Activated CD4-positive, CD25-positive, alpha-beta regulatory T cell treated with anti-CD3 and anti-CD28 coated beads, Interleukin-2, amount 50 U/mL, for 16 hours (primary cell): ENCODE results near the gene MCC.
"Not testable (repeated sequence)": the region's sequence is repeated elsewhere in the genome, so short reads cannot be mapped to it uniquely, and the experiment has no call there.

ENCODE experiments used
- DNase-seq: peaks from one replicate; pipeline ENCODE4 v3.0.0-alpha.2; 2020; ENCODE audit warnings: low read depth, low spot score

MCC gene

DNA sequence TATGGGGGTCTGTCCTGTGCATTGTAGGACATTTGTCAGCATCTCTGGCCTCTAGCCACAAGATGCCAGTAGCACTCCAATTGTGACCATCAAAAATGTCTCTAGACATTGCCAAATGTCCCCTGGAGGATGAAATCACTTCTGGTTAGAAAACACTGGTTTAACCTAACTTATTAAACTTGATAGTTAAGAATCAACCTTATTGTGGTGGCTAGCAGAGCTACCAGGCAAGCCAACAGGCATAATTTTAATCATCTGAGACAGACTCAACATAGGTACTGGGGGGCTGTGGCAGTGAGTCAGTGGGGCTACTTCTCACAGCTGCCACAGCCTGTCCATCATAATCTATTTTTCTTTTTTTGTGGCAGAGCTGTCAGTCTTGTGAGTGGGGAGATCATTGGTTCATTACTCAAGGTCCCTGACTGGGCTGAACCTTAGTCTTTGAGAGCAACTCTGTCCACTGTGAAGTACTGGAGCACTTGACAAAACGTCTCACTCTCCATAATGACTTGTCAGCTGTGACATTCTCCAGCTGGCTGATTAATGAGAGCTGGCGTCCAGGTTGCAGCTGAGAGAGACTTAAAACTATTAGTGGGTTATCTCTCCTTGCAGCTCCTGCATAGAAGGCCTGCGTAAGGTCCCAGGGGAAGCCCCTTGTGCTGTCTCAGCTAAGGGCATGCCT lies 403.7 kb downstream of the MCC start:
- DNase-seq = no peak

DNA sequence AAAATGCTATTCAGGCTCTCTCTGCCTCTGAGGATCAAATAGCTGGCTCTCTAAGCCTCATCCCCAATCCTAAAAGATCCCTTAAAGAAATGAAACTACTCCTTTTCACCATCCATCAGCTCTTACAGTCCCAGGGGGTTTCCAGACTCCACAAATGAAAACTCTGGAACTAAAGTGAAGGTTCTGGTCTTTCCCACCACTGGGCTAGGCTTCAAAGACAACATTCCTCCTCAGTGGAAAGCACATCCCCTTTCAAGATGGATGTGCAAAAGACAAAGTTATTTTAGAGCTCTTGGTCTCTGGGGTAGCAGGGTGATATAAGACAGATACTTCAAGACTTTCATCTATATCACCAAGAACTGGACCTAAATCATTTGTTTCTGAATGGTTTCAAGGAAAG lies 404.8 kb downstream of the MCC start:
- DNase-seq = no peak

DNA sequence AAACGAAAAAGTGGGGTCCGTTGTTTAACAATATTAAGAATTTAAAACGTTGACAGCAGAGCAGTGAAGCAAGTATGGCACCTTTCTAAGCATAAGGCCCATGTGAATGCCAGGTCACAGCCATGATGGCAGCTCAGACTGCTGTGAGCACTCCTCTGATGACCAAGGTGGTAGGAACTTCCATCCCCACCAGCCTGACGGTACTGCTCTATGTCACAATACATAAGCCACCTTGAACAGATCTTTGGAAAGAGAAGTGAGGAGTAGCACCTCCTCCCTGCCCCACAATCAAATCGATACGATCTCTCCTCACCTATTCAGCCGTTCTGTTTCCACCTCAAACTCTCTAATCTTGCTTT lies 405.7 kb downstream of the MCC start:
- no peak for DNase-seq

DNA sequence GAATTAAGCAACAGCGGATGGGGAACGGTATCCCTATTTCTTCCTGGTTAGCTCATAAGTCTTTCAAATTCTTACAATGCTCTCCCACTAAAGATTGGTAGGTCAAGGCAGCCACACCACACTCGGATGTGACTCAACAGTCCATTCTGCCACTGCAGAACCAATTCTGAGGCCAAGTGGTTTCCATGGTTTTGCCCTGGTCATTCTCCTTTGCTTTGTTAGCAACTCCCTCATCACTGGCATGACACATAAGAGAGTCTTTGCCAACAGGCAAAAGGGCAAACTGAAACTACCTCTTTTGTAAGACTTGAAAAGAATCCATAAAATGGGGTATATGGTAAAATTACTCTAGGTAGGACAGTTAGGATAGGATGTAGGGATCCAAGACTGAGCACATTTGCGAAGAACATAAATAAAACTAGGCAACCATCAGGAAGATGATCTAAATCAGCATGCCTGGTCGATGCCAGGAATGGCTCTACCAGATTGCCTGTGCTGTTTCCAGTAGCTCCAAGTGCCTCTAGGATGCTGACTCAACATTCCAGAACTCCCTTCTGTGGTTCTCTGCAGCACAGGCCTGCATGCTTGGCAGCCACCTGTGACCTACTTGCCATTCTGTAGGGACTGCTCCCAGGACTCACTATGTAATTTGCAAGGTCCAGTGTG lies 406.2 kb downstream of the MCC start:
- DNase-seq = no peak

DNA sequence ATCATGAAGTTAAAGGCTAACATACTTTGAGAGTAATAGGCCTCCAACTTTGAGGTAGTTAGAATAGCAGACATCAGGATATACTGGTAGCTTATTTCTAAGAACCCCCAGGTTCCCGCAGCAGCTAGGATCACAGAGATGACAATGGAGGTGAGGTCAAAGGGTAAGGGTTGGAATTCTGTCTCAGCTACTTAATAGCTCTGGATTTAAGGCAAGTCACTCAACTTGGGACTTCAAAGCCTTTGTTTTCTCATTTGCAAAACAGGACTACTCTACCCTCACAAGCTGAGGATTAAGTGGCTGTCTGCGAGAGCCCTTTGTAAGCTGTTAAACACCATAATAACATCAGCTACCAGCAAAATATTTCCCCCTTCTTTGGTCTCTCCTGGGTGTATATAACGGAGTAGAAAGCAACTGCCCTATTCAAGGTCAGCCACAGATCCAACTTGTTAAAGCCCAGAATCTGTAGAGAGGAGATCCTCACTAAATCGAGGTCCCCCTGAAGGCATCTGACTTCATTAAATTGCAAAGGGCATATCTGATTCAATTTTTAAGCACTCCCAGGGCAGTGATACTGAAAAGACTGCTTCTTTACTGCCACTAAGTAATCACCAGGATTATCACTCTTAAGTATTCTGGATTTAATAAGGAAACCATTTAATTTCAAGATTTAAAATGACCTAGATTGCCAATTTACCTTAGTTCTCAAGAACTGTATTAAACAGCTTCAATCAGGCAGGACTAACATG lies 407.0 kb downstream of the MCC start:
- no peak for DNase-seq

DNA sequence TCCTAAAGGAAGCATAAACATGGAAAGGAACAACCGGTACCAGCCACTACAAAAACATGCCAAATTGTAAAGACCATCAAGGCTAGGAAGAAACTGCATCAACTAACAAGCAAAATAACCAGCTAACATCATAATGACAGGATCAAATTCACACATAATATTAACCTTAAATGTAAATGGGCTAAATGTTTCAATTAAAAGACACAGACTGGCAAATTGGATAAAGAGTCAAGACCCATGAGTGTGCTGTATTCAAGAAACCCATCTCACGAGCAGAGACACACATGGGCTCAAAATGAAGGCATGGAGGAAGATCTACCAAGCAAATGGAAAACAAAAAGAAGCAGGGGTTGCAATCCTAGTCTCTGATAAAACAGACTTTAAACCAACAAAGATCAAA lies 411.6 kb downstream of the MCC start:
- not testable (repeated sequence) for DNase-seq

DNA sequence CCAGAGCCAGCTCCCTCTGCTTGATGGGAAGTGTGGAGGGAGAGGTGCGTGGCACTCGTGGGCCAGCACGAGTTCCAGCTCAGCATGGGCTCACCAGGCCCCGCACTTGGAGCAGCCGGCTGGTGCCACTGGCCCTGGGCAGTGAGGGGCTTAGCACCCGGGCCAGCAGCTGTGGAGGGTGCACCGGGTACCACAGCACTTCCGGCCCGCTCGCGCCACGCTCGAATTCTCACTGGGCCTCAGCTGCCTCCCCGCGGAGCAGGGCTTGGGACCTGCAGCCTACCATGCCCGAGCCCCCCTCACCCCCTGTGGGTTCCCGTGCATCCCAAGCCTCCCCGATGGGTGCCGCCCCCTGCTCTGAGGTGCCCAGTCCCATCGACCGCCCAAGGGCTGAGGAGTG lies 413.2 kb downstream of the MCC start:
- no peak for DNase-seq

DNA sequence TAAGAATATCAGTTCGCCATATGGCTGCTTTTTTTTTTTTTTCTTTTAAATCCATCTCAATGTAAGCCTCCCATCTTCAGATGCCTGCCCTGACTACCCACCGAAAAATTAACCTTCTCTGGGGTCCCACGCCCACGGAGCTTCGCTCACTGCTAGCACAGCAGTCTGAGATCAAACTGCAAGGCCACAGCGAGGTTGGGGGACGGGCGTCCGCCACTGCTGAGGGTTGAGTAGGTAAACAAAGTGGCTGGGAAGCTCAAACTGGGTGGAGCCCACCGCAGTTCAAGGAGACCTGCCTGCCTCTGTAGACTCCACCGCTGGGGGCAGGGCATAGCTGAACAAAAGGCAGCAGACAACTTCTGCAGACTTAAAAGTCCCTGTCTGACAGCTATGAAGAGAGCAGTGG lies 414.6 kb downstream of the MCC start:
- DNase-seq = not testable (repeated sequence)

DNA sequence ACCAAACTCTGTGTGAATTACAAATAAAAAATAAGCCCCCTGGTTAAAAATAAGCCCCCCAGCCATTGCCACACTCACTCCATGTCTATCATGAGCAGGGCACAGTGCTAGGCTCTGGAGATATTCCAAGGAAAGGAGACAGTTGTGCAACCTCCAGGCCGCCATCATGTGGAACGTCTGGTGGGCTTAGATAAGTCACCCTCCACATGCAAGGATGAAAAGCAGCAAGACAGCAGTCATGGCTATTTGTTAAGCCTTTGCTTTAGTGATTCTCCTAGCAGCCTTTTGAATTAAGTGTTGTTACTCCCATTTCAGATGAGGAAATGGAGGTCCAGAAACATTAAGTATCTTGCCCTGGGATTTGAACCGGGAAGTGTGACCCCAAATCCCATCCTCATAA lies 416.9 kb downstream of the MCC start:
- no peak for DNase-seq

DNA sequence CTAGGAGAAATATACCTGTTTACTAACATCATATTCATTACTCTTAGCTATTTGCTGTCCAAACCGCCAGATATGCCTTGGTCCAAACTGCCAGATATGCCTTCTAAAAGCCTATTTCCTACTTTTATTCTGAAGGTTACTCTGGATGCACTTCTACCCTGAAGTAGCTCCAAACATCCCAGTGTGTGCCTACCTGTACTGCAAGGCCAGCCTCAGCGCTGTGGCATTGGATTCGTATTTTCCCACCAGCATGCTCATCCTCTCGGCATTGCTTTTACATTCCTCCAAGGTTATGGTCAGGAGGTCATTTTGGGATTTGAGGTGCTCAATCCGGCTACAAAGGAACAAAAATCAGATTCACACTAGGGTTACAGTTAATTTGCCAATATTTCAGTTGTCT lies 417.4 kb downstream of the MCC start:
- DNase-seq = no peak

DNA sequence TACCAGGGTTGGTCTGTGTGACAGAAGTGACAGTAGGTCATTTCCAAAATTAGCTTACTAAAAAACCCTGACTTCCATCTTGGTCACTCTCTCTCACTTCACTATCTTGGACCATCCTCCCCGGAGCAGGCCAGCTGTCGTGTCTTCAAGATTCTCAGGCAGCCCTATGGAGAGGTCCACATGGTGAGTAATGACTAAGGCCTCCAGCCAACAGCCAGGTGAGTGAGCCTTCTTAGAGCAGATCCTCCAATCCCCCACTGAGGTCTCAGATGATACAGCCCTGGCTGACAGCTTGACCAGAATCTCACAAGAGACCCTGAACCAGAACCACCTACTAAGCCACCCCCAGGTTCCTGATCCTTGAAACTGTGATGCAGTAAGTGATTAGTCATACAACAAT lies 419.7 kb downstream of the MCC start:
- DNase-seq = no peak

DNA sequence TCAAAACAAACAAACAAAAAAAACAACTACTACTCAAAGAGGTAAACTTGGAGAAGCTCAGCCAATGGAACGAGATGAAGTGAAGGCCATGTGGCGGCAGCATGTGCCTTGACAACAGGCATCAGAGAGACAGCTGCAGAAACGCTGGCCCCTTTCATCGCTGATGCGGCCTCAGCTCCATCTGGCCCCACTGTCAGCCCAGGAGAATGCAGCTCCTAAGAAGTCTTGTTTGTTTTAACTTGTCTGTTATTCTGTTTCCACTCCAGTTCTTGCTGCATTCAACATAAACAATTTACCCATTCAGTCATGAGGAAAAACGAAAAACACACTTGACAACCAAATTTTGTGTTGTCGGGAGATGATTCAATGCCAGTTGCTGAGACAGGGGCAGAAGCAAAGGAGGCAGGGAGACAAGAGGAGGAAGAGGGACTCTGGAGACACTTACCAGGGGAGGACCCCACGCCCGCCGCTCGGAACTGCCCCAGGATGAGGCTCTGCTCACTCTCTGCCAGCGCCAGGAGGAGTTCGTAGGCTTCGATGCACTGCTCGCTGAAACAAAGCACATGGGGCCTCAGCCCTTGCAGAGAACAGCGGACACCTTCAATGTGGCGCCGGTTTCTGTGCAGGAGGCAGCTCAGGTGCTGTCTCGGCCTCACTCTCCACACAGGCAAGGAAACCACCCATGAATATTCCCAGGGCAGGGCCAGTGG lies 420.5 kb downstream of the MCC start:
- DNase-seq = no peak

DNA sequence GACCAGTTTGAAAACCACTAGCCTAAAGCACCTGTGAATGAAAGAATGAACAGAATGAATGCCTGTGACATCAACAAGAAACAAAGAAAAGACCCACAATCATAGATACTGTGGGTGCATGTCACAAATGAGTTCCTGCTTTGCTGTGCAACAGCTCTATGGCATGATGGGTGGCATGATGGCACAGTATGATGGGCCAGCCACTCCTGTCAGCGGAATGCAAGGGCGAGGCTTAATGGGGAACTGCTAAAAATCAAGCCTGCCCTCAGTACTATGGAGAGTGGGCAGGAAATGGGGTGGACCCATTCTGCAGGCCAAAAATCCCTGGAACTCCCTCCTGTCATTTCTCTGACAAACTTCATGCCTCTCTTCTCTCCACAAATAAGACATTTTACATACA lies 422.6 kb downstream of the MCC start:
- DNase-seq = no peak

DNA sequence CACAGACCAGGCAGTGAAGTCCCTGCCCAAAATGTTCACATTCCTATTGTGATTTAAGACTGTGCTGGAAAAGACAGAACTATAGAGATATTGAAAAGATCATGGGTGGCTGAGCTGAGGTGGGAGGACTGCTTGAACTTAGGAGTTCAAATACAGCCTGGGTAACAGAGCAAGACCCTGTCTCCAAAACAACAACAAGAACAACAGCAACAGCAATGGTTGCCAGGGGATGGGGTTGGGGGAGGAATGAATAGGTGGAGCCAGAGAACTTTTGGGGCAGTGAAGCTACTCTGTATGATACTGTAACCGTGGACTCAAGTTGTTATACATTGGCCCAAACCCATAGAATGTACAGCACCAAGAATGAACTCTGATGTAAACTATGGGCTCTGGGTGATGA lies 423.4 kb downstream of the MCC start:
- no peak for DNase-seq

DNA sequence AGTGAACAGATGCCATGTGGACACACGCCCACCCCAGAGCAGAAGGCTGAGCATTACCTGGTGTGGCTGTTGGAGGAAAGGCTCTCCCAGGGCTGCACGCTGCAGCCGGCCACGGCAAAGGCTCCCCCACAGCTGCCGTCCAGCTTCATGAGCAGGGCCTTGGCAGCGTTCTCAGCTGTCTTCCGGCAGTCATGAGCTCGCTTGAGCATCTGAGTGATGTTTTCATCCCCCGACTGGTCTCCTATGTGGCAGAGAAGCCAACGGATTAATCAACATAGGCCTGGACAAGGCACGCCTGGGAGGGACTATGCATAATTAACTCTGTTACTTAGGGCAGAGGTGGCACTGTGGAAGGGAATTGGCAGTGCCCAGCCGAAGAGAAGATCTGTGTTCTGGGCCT lies 424.3 kb downstream of the MCC start:
- DNase-seq = no peak

DNA sequence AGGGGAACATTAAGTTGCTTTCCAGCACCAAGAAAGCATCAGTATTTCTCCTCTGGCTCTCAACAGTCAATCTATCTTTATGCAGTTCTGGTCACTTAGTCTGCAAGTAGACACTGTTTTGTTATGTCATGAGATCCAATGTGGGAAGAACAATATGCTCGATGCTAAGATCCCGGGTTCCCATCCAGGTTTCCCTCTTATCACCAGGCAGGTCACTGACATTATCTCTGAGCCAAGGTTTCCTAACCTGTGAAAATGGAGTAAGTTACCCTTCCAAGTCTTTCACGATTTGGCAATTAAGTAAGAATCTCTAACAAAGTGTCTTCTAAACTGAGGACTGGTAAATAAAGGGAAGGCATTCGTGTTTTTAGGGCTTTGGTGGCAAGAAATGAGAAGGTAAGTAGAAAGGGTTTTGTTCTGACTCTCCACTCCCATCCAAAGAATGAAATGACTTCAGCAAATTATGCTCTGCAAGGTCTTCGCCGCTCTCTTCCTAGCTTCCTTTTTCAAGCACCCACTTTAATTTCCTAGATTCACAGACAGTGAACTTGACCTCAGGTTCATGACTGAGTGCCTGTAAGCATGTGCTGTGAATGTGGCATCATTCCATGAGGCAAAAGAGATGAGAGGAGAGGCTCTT lies 425.3 kb downstream of the MCC start:
- no peak for DNase-seq

DNA sequence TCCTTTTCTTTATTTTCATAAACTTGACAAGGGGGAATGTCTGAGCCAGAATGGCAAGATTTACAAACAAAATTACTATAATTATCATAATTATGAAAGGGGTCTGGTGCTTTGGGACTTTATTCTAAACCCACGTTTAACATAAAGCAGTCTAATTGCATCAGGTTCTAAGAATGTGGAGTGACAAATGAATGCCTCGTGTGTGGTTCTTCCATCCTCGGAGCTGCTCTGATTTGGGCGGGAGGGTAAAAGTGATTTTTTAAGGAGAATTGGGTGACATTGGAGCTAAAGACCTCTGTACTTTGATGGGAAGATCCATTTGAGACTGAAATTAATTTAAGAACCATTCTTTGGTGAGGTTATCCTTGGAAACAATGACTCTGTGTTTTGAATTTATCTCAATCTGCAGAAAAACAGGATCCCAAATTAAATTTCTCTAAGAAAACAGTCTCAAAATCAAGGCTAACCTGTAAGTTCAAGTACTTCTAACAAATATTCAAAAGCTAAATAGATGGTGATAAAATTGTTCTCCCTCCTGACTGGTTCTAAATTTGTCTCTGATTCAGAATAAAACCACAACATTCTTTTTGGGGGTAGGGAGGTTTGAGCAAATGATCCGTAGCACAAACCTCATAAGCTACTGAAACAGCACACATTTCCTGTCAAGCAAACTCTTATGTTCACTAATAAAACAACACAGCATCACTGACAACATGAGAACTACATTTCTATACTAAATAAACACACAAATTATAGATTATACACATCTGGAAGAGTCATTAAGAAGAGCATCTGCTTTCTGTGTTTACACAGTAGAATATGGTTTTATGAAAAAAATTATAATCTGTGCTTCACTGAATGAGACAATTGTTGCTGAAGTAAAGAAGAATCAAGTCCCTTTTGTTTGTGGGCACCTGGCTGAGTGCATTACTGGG lies 426.1 kb downstream of the MCC start:
- no peak for DNase-seq

DNA sequence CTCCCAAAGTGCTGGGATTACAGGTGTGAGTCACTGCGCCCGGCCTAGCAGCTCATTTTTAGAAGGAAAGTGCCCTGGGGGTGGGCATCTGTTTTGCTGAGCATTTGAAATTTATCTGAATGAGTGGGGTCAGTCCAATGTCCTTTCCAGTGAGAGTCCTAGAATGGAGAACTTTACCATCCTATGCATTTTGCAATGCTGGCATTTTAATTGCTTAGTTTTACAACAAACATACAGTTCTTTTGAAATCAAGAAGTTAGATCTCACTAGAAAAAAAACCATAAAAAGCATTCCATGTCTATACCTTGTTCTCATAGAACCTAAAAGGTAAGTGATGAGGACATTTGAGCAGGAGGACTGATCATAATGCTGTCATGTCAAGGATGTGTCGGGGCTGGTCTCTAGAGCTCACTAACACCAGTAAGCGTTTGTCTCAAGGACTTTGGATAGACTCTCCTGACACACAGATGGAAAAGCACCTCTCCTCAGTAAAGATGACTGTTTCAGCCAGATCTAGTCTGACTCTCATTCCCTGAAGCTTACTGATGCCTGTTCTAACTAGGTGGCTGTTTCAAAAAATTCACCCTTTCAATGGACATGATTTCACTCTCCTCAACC lies 427.7 kb downstream of the MCC start:
- no peak for DNase-seq

DNA sequence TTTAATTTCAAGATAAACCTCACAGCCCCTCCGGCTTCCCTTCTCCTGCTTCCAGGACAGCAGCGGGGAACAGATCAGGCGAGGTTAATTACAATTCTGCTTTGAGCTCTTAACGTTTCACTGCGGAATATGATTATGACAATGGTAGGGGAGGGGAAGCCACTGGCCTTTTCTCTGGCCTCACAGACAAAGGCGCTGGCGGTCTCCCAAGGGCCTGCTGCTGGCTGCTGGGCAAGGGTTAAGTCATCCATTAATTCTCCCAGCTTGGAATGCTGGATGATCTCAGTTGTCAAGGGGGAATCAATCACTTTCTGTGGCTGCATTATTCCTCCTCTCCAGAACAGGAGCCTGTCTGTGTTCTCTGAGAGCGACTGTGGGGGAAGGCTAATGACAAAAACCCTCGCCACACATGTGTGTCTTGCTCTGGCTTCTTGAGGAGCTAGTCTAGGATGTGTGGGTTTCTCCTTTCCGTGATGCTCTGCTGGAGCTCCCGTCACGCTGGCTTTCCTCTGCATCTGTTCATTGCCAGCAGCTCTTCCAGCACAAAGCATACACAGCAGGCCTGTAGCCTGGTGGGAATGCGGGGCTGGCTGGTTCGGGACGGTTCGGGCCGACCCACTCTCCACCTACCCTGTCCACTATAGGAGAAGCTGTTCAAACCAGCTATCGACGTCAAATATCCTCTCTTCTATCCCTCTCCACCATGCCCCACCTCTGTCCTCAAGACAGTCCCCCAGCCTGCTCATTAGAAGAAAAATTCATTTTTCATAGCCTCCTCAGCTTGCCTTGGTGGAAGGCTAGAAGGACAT lies 428.8 kb downstream of the MCC start:
- no peak for DNase-seq
